HL-60 (cell line): Measurements from ENCODE around the gene WFDC12.

Experiments used
- DNase-seq, 2 experiments: peaks; one replicate each; pipeline ENCODE4 v3.0.0-alpha.2; 2010 to 2020; ENCODE audit warnings: low read depth in 1 of 2, low spot score in 1 of 2
- H3K27ac ChIP-seq: fragments of 250-450 bp; sonication (Bioruptor Pico); replicated peaks from 2 replicates; pipeline ENCODE4 v1.5.1; 2020; ENCODE audit warnings: mild to moderate bottlenecking, moderate library complexity
- H3K27me3 ChIP-seq: fragments of 250-450 bp; sonication (Bioruptor Pico); 2 replicates; pipeline ENCODE4 v1.5.1; 2021; ENCODE audit warnings: mild to moderate bottlenecking, moderate library complexity; ENCODE audit not compliant: insufficient read depth, poor library complexity, severe bottlenecking
- H3K4me3 ChIP-seq: replicated peaks from 2 replicates; pipeline ENCODE4 v1.5.1; 2011; ENCODE audit warnings: mild to moderate bottlenecking, control low read depth, low read length; ENCODE audit not compliant: insufficient read depth
- GABPA ChIP-seq: IDR thresholded peaks from 2 replicates; pipeline ENCODE4 v1.6.1; 2012; ENCODE audit warnings: low read depth
- POLR2AphosphoS5 ChIP-seq: IDR thresholded peaks from 2 replicates; pipeline ENCODE4 v1.6.1; 2012; ENCODE audit warnings: low read depth
- REST ChIP-seq: IDR thresholded peaks from 2 replicates; pipeline ENCODE4 v1.6.1; 2012; ENCODE audit warnings: low read depth; ENCODE audit not compliant: insufficient replicate concordance
- SPI1 ChIP-seq: IDR thresholded peaks from 2 replicates; pipeline ENCODE4 v1.6.1; 2012; ENCODE audit warnings: low read depth, mild to moderate bottlenecking, borderline replicate concordance
- TF ChIP-seq, protein P1 (sequence below): IDR thresholded peaks from one replicate; pipeline ENCODE4 v1.5.1; 2011; ENCODE audit warnings: low read length, control low read depth, inconsistent platforms; ENCODE audit not compliant: insufficient read depth

The WFDC12 gene

DNA sequence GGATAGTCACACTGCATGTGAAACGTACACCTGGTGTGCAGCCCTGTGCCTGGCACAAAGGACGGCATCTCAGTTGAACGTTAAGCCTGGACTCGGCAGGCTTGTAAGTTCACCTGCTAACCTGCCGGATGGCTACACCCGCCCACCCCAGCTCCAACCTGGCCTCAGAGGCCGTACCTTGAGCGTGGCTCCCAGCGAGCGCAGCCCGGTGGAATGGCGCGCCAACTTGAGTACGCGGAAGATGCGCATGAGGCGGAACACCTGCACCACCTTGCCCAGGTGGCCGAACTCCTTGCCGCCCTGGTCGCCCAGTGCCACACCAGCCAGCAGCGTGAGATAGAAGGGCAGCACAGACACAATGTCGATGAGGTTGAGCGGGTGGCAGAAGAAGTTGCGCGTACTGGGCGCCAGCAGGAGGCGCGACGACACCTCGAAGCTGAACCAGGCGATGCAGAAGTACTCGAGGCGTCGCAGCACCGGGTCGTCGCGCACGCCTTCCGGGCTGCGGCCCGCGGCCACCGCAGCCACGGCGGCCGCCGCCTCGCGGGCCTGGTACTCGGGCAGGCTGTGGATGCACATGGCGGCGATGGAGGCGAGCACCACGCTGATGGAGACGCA lies 26.7 kb downstream of the WFDC12 start:
- H3K27ac ChIP-seq, result no peak overlapping the region
- TF ChIP-seq GABPA (no peak), REST (no peak), POLR2AphosphoS5 (no peak), SPI1 (no peak)
- TF ChIP-seq, protein P1, sequence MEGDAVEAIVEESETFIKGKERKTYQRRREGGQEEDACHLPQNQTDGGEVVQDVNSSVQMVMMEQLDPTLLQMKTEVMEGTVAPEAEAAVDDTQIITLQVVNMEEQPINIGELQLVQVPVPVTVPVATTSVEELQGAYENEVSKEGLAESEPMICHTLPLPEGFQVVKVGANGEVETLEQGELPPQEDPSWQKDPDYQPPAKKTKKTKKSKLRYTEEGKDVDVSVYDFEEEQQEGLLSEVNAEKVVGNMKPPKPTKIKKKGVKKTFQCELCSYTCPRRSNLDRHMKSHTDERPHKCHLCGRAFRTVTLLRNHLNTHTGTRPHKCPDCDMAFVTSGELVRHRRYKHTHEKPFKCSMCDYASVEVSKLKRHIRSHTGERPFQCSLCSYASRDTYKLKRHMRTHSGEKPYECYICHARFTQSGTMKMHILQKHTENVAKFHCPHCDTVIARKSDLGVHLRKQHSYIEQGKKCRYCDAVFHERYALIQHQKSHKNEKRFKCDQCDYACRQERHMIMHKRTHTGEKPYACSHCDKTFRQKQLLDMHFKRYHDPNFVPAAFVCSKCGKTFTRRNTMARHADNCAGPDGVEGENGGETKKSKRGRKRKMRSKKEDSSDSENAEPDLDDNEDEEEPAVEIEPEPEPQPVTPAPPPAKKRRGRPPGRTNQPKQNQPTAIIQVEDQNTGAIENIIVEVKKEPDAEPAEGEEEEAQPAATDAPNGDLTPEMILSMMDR, result peak; percentile 54
- peaks cover 13% of the 10 kb centered on the region for H3K27me3 ChIP-seq
- peak overlapping the region; percentile 28 for H3K4me3 ChIP-seq
- DNase-seq, result peak; percentile 60 to 75

- H3K27ac ChIP-seq, result no peak overlapping the region
- no peak for DNase-seq
- H3K4me3 ChIP-seq, result no peak overlapping the region
- no peak for TF ChIP-seq POLR2AphosphoS5
- TF ChIP-seq, protein P1, result no peak
- TF ChIP-seq SPI1, result no peak
- H3K27me3 ChIP-seq, result peaks cover 13% of the 10 kb centered on the region
These were observed 27.5 kb downstream of the WFDC12 start for GRCh38 chr20:45096781-45097180.

DNA sequence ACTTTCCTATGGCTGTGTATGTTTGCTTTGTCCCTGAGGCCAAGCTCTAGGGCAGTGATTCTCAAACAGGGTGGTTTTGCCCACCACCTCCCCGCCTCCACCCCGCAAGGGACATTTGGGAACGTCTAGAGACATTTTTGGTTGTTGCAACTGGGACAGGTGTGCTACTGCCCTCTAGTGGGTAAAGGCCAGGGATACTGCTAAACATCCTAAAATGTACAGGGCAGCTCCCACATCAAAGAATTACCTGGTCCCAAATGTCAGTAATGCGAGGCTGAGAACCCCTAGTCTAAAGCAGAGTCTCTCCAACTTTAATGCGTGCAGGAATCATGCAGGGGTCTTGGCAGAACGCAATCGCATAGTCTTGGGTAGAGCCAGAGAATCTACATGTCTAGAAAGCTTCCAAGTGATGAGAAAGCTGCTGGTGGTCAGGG lies 28.4 kb downstream of the WFDC12 start:
- no peak overlapping the region for H3K27ac ChIP-seq
- TF ChIP-seq, protein P1, result peak; percentile 79
- TF ChIP-seq SPI1 (no peak), GABPA (no peak)
- no peak overlapping the region for H3K4me3 ChIP-seq
- peaks cover 13% of the 10 kb centered on the region for H3K27me3 ChIP-seq
- peak; percentile 32 to 64 for DNase-seq

GRCh38 chr20:45094864-45095574 lies 29.2 kb downstream of the WFDC12 start:
- no peak overlapping the region for H3K4me3 ChIP-seq
- peaks cover 8% of the 10 kb centered on the region for H3K27me3 ChIP-seq
- no peak for DNase-seq
- TF ChIP-seq SPI1 (no peak), REST (no peak), GABPA (no peak)
- H3K27ac ChIP-seq, result no peak overlapping the region
